Fibroblast of mammary gland (primary cell): ENCODE data around the gene LPP.

Experiments used
- DNase-seq: peaks from one replicate; pipeline ENCODE4 v3.0.0-alpha.2; 2010; ENCODE audit warnings: low read depth
- H3K4me3 ChIP-seq: 2 replicates; pipeline ENCODE4 v1.5.1; 2011; ENCODE audit warnings: low read depth, mild to moderate bottlenecking, low read length, moderate library complexity; ENCODE audit not compliant: control insufficient read depth
- CTCF ChIP-seq: conservative IDR thresholded peaks from 2 replicates; pipeline ENCODE4 v1.5.1; 2011; ENCODE audit warnings: low read depth, low read length, inconsistent platforms; ENCODE audit not compliant: control insufficient read depth, insufficient read depth

Gene LPP

GRCh38 chr3:188546835-188547670 lies 393.1 kb downstream of the LPP start:
- peak; percentile 45 for DNase-seq
- no peak overlapping the region for H3K4me3 ChIP-seq
- no peak for TF ChIP-seq CTCF

GRCh38 chr3:188553569-188553968 lies 399.6 kb downstream of the LPP start:
- no peak overlapping the region for H3K4me3 ChIP-seq
- peak; percentile 45 for DNase-seq
- TF ChIP-seq CTCF, result no peak

GRCh38 chr3:188554404-188554803 lies 400.4 kb downstream of the LPP start:
- H3K4me3 ChIP-seq, result no peak overlapping the region
- DNase-seq, result peak; percentile 77
- no peak for TF ChIP-seq CTCF

GRCh38 chr3:188557235-188557634 lies 403.3 kb downstream of the LPP start:
- H3K4me3 ChIP-seq, result no peak overlapping the region
- no peak for TF ChIP-seq CTCF
- DNase-seq, result no peak

GRCh38 chr3:188558343-188559071 lies 404.6 kb downstream of the LPP start:
- peak; percentile 52 for DNase-seq
- TF ChIP-seq CTCF, result no peak
- no peak overlapping the region for H3K4me3 ChIP-seq

- H3K4me3 ChIP-seq, result no peak overlapping the region
- peak; percentile 31 for DNase-seq
- no peak for TF ChIP-seq CTCF
These were observed 405.1 kb downstream of the LPP start for GRCh38 chr3:188559072-188559429.
